ENCODE results near the gene USP38. TPM values are rescaled to one million over a fixed set of nuclear protein-coding genes. Genes with fewer than 3 reads are reported as not detected.

The USP38 gene
- total RNA-seq, 1 experiment from 2014 or later = 18.6 TPM

GRCh38 chr4:143189528-143189927 lies 4.8 kb downstream of the USP38 start:
- peaks cover 15 to 30% of the 10 kb centered on the region in 2 experiments; a peak in 3 of 4 replicates for H3K36me3 ChIP-seq (ENCODE audit: control insufficient read depth in 1 of 2, insufficient read depth in 2 of 2, low read length in 2 of 2)
- H3K9me2 ChIP-seq (ENCODE audit: insufficient read depth) = no peaks in the 10 kb centered on the region
- no TSS peak for BruUV-seq (replicated peaks)
- peaks cover 8% of the 10 kb centered on the region; the same call in 1 of the 2 replicates for H4K20me1 ChIP-seq (ENCODE audit: insufficient read depth)
- no peak overlapping the region for H3K27ac ChIP-seq (ENCODE audit: low read depth, low read length)
- ChIA-PET POLR2A (no interaction called here), CTCF (no interaction called here), RAD21 (ENCODE audit: low non-redundant PET in 1 of 2, low total read pairs in 2 of 2, uncharacterized antibody in 2 of 2, unreplicated experiment in 2 of 2) (no interaction called here)
- ATAC-seq (no peak), DNase-seq (ENCODE audit: low read depth, low spot score) (no peak)
- peaks cover 93% of the 10 kb centered on the region for H3K79me2 ChIP-seq (ENCODE audit: insufficient read depth, low read length)
- no peak overlapping the region for H2AFZ ChIP-seq (ENCODE audit: low read depth, low read length, poor library complexity, severe bottlenecking)
- H3K4me3 ChIP-seq (replicated peaks in 1 of 2; ENCODE audit: low read depth in 1 of 2, low read length in 2 of 2) = no peak overlapping the region
- H3K9me3 ChIP-seq (ENCODE audit: control insufficient read depth in 1 of 2, insufficient read depth in 1 of 2, low read depth in 1 of 2, low read length in 2 of 2) = no peaks in the 10 kb centered on the region
- intact Hi-C loops (cut with micrococcal nuclease) = loop anchor here (10.0 kb wide), 1 partner anchor 145 kb away; the partner anchor contains the start of gene GAB1
- H3K27me3 ChIP-seq (ENCODE audit: insufficient read depth, low read length) = no peaks in the 10 kb centered on the region
- H3K4me1 ChIP-seq (ENCODE audit: control insufficient read depth in 1 of 2, insufficient read depth in 2 of 2, low read length in 2 of 2) = peaks cover 10 to 16% of the 10 kb centered on the region in 2 experiments; a peak in 3 of 4 replicates
- no peak overlapping the region for H3K4me2 ChIP-seq (ENCODE audit: low read length)
- TF ChIP-seq EZH2 (IDR thresholded peaks at IDR 0.05) (no peak), EGR1 (IDR thresholded peaks at IDR 0.05; ENCODE audit: low read depth) (no peak), ZNF274 (IDR thresholded peaks at IDR 0.05; ENCODE audit: low read depth, low read length) (no peak), MAX (IDR thresholded peaks at IDR 0.05) (no peak)
- no peak overlapping the region for H3K9ac ChIP-seq (ENCODE audit: low read length)

GRCh38 chr4:143195581-143195980 lies 10.9 kb downstream of the USP38 start:
- peaks cover 39 to 50% of the 10 kb centered on the region in 2 experiments; a peak in 3 of 4 replicates for H3K36me3 ChIP-seq (ENCODE audit: control insufficient read depth in 1 of 2, insufficient read depth in 2 of 2, low read length in 2 of 2)
- no peak overlapping the region for H2AFZ ChIP-seq (ENCODE audit: low read depth, low read length, poor library complexity, severe bottlenecking)

More at GRCh38 chr4:143195581-143195980, 10.9 kb downstream of the USP38 start:
- Histone ChIP-seq H3K4me3 (replicated peaks in 1 of 2; ENCODE audit: low read depth in 1 of 2, low read length in 2 of 2) (no peak overlapping the region), H3K27ac (ENCODE audit: low read depth, low read length) (no peak overlapping the region), H3K4me2 (ENCODE audit: low read length) (no peak overlapping the region), H3K4me1 (ENCODE audit: control insufficient read depth in 1 of 2, insufficient read depth in 2 of 2, low read length in 2 of 2) (no peaks in the 10 kb centered on the region), H3K9me2 (ENCODE audit: insufficient read depth) (no peaks in the 10 kb centered on the region), H3K79me2 (ENCODE audit: insufficient read depth, low read length) (peaks cover 57% of the 10 kb centered on the region), H3K27me3 (ENCODE audit: insufficient read depth, low read length) (no peaks in the 10 kb centered on the region), H3K9ac (ENCODE audit: low read length) (no peak overlapping the region), H3K9me3 (ENCODE audit: control insufficient read depth in 1 of 2, insufficient read depth in 1 of 2, low read depth in 1 of 2, low read length in 2 of 2) (no peaks in the 10 kb centered on the region), H4K20me1 (ENCODE audit: insufficient read depth) (no peaks in the 10 kb centered on the region)
- no TSS peak for BruUV-seq (replicated peaks)
- DNase-seq (ENCODE audit: low read depth, low spot score) (no peak), ATAC-seq (no peak)
- TF ChIP-seq ELF1 (IDR thresholded peaks at IDR 0.05; ENCODE audit: borderline replicate concordance, low read depth) (no peak), ATF3 (IDR thresholded peaks at IDR 0.05) (no peak), JUND (IDR thresholded peaks at IDR 0.05) (no peak), TCF7L2 (IDR thresholded peaks at IDR 0.05; ENCODE audit: borderline replicate concordance, extremely low read depth, insufficient read depth, insufficient read length) (no peak), ZBTB33 (IDR thresholded peaks at IDR 0.05; ENCODE audit: extremely low read depth, insufficient replicate concordance, low read length) (no peak)
- RAD21 ChIA-PET (ENCODE audit: low non-redundant PET in 1 of 2, low total read pairs in 2 of 2, uncharacterized antibody in 2 of 2, unreplicated experiment in 2 of 2) = no interaction called here
- intact Hi-C loops (cut with micrococcal nuclease) = no loop called here
- CTCF ChIA-PET = no interaction called here
- POLR2A ChIA-PET = no interaction called here
